Adipocyte (in vitro differentiated cells): ENCODE measurements around the gene WASF2.
"Not testable (repeated sequence)": the region's sequence is repeated elsewhere in the genome, so short reads cannot be mapped to it uniquely, and the experiment has no call there.

Source experiments
- DNase-seq: peaks from one replicate; pipeline ENCODE4 v3.0.0-alpha.2; 2015; ENCODE audit warnings: low read depth
- H3K27me3 ChIP-seq: replicated peaks from 2 replicates; pipeline ENCODE4 v1.7.0; 2013; ENCODE audit warnings: mild to moderate bottlenecking, low read length, moderate library complexity; ENCODE audit not compliant: control insufficient read depth, insufficient read depth
- H3K36me3 ChIP-seq: 2 replicates; pipeline ENCODE4 v1.7.0; 2013; ENCODE audit warnings: low read length, mild to moderate bottlenecking, moderate library complexity; ENCODE audit not compliant: control insufficient read depth, insufficient read depth, severe bottlenecking
- H3K4me1 ChIP-seq: 2 replicates; pipeline ENCODE4 v1.7.0; 2013; ENCODE audit warnings: mild to moderate bottlenecking, low read length, moderate library complexity; ENCODE audit not compliant: control insufficient read depth, insufficient read depth
- H3K4me3 ChIP-seq: 2 replicates; pipeline ENCODE4 v1.7.0; 2013; ENCODE audit warnings: mild to moderate bottlenecking, low read length, moderate library complexity
- H3K9ac ChIP-seq: 2 replicates; pipeline ENCODE4 v1.7.0; 2013; ENCODE audit warnings: mild to moderate bottlenecking, low read length, moderate library complexity
- H3K9me3 ChIP-seq: 2 replicates; pipeline ENCODE4 v1.7.0; 2013; ENCODE audit warnings: mild to moderate bottlenecking, low read length, moderate library complexity; ENCODE audit not compliant: control insufficient read depth

WASF2 gene

DNA sequence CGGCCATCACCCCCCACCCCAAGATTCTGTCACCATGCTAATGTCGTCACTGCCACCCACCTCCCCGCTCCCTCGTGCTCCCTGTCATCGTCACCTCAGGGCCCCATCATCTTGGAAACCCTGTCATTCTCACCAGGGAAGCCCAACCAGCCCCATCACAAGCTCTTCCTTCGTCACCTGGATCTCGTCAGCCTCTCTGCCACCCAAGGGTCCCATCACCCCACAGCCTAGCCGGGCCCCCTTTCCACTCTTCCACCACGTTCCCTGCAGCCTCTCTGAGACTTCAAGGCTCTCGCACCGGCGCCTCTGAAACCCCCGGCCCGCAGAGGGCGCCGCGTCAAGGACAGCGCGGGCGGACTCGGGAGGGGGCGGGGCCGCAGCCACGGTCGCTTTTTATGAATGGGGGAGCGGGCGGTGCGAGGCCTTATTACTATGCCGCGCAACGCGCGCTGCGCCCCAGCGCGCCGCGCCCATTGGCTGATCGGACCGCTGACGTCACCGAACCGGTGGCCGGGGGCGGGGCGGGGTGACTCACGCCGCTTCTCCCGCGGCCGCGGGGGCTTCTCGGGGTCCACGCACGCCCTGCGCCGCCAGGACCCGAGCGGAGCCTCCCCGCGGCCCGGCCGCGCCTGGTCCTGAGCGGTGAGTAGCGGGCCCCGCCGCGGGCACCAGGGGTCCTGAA lies 97.7 kb downstream of the WASF2 start, which contains the start of gene GPR3:
GPR3 (plus strand) TSS at position 527 of the 682 bp plus-strand sequence. CDS start 1,177 bp downstream, outside the sequence.
- peak within 1 kb of the TSS; percentile 80 for H3K4me3 ChIP-seq
- peak within 1 kb of the TSS; percentile 73 for H3K9ac ChIP-seq
- no peaks in the 10 kb centered on the region for H3K36me3 ChIP-seq
- peaks cover 15% of the 10 kb centered on the region for H3K4me1 ChIP-seq
- DNase-seq, result peak; percentile 96
- no peaks in the 10 kb centered on the region for H3K9me3 ChIP-seq
- no peaks in the 10 kb centered on the region for H3K27me3 ChIP-seq

- Histone ChIP-seq H3K27me3 (no peaks in the 10 kb centered on the region), H3K36me3 (no peaks in the 10 kb centered on the region), H3K9ac (peak overlapping the region; percentile 19), H3K4me1 (peaks cover 15% of the 10 kb centered on the region), H3K4me3 (peak overlapping the region; percentile 80), H3K9me3 (no peaks in the 10 kb centered on the region)
- peak; percentile 46 for DNase-seq
These were observed 98.4 kb downstream of the WASF2 start for GRCh38 chr1:27391511-27392095.

DNA sequence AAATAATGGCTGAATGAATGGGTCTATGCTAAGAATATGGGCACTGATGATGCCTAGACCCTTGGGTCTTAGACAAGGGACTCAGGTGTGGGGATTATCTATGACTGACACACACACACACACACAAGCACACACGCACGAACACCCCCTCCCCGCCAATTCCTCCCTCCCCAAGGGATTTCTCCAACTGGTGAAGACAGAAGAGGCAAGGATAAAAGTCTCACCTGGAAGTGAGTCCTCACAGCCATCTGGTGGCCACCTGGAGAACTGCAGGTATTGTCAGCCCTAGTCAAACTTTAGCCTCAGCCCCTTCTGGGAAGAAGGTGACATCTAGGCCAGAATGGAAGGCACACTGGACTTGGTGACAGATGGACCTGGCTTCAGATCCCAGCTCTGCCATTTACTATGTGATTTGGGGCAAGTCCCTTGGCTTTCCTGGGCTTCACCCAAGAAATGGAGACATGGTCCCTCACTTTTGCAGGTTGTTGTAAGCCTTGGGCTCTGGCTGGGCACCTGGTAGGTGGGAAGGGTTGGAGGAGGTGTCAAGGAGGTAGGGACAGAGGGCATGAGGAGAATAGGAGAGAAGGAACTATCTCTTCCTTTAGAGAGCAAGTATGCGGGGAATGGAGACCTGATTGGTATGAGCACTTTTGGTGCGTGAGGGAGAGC lies 101.5 kb downstream of the WASF2 start:
- Histone ChIP-seq H3K4me1 (peaks cover 11% of the 10 kb centered on the region), H3K36me3 (no peaks in the 10 kb centered on the region), H3K27me3 (peaks cover 7% of the 10 kb centered on the region), H3K4me3 (no peak overlapping the region), H3K9me3 (no peaks in the 10 kb centered on the region), H3K9ac (no peak overlapping the region)
- DNase-seq, result peak; percentile 72

DNA sequence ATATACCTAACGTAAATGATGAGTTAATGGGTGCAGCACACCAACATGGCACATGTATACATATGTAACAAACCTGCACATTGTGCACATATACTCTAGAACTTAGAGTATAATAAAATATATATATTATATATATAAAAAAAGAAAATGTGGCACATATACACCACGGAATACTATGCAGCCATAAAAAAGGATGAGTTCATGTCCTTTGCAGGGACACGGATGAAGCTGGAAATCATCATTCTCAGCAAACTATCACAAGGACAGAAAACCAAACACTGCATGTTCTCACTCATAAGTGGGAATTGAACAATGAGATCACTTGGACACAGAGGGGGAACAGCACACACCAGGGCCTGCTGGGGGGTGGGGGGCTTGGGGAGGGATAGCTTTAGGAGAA lies 105.2 kb downstream of the WASF2 start:
- H3K9ac ChIP-seq, H3K36me3 ChIP-seq, H3K9me3 ChIP-seq, H3K4me1 ChIP-seq, DNase-seq, H3K4me3 ChIP-seq: not testable (repeated sequence)
- peaks cover 13% of the 10 kb centered on the region for H3K27me3 ChIP-seq

DNA sequence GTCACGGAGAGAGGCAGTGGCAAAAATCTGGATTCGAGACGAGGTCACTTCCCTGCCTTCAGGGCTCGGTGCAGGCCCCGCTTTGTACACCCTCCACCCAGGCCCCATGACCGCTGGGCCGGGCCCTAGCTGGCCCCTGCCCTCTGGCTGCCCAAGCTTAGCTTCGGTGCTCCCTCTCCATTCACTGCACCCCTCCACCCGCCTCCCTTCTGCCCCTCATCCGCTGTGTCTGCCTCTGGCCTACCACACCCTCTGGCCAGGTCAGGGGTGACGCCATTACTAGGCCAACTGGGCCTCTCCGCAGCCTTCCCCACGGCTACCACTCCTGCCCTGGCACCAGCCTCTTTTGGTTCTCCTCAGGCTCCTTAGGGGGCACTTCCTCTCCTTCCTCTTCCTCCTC lies 106.3 kb downstream of the WASF2 start:
- no peak overlapping the region for H3K9ac ChIP-seq
- peaks cover 7% of the 10 kb centered on the region for H3K4me1 ChIP-seq
- no peaks in the 10 kb centered on the region for H3K9me3 ChIP-seq
- no peaks in the 10 kb centered on the region for H3K36me3 ChIP-seq
- peaks cover 13% of the 10 kb centered on the region for H3K27me3 ChIP-seq
- no peak overlapping the region for H3K4me3 ChIP-seq
- DNase-seq, result no peak

GRCh38 chr1:27383039-27383605 lies 106.8 kb downstream of the WASF2 start, which contains the start of gene CD164L2:
TSS of gene CD164L2 (minus strand) at chr1:27383333. CDS start at chr1:27383239, 94 bp downstream.
- H3K4me3 ChIP-seq, result no peak within 1 kb of the TSS
- no peaks in the 10 kb centered on the region for H3K36me3 ChIP-seq
- H3K4me1 ChIP-seq, result peaks cover 7% of the 10 kb centered on the region
- H3K9me3 ChIP-seq, result no peaks in the 10 kb centered on the region
- H3K27me3 ChIP-seq, result peaks cover 13% of the 10 kb centered on the region
- H3K9ac ChIP-seq, result no peak within 1 kb of the TSS
- no peak for DNase-seq

DNA sequence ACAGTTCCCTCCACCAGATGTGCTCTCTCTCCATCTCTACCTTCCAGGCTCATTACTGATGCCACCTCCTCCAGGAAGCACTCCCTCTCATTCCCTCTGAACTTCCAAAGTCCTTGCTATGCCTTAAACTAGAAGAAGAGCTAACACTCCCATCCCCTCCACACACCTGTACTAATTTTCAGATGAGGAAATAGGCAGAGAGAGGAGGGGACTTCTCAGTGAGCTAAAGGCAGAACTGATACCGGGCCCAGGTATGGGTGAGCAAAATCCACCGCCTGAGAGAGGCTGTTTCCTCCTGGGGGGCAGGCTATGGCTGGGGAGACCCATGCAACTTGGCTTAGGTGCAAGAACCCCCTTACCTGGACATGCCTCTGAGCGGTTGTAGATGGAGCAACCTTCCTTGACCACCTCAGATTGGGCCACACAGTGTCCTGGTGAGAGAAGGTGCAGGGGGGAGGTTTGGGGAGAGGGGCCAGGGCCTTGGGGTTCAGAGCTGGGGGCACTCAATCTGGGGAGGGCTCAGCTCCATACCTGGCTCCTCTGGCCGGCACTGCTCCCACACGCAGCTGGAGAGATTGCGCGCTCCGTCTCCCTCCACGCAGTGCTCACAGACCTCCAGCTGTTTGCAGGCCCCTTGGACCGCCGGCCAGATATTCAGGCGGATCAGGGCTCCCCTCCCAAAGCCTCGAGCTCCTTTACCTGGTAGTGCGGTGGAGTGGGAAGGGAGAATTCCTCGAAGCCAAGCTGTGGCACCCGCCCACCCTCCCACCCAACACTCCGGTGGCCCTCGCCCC lies 107.8 kb downstream of the WASF2 start:
- DNase-seq, result no peak
- no peaks in the 10 kb centered on the region for H3K36me3 ChIP-seq
- no peak overlapping the region for H3K9ac ChIP-seq
- no peaks in the 10 kb centered on the region for H3K9me3 ChIP-seq
- peaks cover 7% of the 10 kb centered on the region for H3K4me1 ChIP-seq
- no peak overlapping the region for H3K4me3 ChIP-seq
- peaks cover 13% of the 10 kb centered on the region for H3K27me3 ChIP-seq

DNA sequence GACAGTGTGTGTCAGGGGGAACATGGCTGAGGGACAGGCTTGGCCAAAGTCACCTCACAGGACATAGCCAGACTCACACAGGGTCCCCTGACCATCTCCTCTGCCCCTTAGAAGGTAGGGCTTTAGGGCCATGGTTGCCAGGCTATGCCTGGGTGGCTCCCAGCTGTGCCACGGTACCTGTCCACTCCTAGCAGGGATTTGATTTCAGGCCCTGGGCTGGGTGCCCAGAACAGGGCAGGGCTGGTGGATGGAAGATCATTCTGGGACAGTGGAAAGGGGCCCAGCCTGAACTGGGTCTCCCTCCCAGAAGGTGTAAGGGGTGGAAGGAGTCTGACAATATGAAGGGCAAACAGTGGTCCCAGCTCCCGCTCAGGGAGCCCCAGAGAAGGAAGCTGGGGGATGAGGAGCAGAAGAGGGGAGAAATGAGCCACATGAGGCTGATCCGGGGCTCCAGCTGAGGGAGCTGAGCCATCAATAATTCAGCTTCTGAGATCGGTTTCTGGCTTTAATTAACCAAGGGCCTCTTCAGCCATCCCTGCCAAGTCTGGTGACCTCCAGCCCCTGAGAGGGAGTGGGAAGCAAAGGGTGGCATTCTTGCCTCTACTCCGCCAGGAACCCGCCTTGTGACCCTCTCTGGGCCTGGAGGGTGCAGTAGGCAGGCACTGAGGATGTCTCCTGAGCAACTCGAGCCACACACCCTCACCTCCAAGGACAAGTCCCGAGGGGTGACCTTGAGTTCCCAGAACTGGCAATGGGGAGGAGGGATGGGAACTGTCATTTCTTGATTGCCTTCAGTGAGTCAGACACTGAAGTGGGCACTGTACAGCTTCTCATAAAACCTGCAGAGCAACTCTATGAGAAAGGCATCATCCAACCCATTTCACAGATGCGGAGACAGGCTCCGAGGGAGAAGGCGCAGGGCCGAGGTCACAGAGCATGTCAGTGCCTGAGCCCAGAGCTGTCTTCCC lies 108.9 kb downstream of the WASF2 start:
- no peak overlapping the region for H3K4me3 ChIP-seq
- DNase-seq, result peak; percentile 60
- H3K9ac ChIP-seq, result no peak overlapping the region
- peaks cover 8% of the 10 kb centered on the region for H3K27me3 ChIP-seq
- no peaks in the 10 kb centered on the region for H3K36me3 ChIP-seq
- H3K9me3 ChIP-seq, result no peaks in the 10 kb centered on the region
- H3K4me1 ChIP-seq, result peaks cover 7% of the 10 kb centered on the region

DNA sequence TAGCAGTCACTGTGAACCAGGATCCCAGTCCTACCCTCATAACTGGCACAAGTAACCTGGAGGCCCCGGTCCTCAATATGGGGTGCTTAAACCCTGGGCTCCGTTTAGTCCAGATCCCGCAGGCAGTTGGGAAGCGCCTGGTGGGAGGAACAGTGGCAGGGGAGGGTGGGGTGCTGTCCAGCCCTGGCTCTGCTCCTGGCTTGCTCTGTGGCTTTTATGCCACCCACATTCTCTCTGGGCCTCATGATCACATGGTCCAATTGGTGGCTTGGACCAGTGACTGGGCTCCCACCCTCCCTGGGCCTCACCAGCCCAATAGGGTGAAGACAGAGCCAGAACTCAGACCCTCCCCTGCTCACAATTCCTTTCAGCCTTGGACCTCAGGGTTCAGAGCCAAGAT lies 109.7 kb downstream of the WASF2 start:
- no peaks in the 10 kb centered on the region for H3K36me3 ChIP-seq
- DNase-seq, result peak; percentile 31
- H3K9ac ChIP-seq, result no peak overlapping the region
- H3K4me1 ChIP-seq, result peaks cover 7% of the 10 kb centered on the region
- peaks cover 6% of the 10 kb centered on the region for H3K27me3 ChIP-seq
- no peaks in the 10 kb centered on the region for H3K9me3 ChIP-seq
- H3K4me3 ChIP-seq, result no peak overlapping the region

DNA sequence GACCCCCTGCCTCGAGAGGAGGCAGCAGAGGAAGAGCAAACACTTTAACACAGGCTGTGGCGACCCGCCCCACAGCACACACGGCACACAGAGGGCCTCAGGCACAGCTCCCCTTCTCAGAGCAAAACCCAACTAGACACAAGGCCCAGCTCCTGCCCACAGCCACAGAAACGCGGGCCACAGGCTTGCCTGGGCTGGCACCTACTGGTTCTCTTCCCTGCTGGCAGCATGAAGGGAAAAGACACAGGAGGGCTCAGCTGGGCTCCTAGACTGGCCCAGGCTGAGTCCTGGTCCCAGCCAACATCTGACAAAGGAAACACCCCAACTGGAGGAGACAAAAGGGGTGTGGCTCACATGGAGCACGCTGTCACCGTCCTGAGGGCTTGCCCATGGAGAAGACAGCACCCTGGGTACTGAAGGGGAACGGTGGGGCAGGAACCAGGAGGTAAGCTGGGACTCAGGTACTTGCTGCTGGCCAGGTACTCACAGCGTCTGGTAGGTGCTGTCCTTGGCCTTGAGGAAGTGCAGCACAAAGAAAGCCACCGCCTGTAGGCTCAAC lies 110.3 kb downstream of the WASF2 start:
- Histone ChIP-seq H3K27me3 (peaks cover 6% of the 10 kb centered on the region), H3K36me3 (no peaks in the 10 kb centered on the region)

More for the DNA sequence above, 110.3 kb downstream of the WASF2 start:
- H3K4me1 ChIP-seq, result peaks cover 7% of the 10 kb centered on the region
- no peak for DNase-seq
- no peak overlapping the region for H3K4me3 ChIP-seq
- H3K9ac ChIP-seq, result no peak overlapping the region
- H3K9me3 ChIP-seq, result no peaks in the 10 kb centered on the region
